Vagina (tissue), 2 donors: ENCODE data around the gene NRBP1.

Experiments used
- CTCF ChIP-seq, 3 experiments: fragments of 450-650 bp in 2 of 3; fragments of 200-600 bp in 1 of 3; sonication (generic) in 1 of 3; IDR thresholded peaks; one replicate each; pipeline ENCODE4 v1.5.1; 2017 to 2019; ENCODE audit warnings: antibody characterized with exemption in 3 of 3, mild to moderate bottlenecking in 2 of 3, moderate library complexity in 2 of 3
- POLR2A ChIP-seq, 2 donors: fragments of 450-650 bp; IDR thresholded peaks; one replicate each; pipeline ENCODE4 v1.6.1; 2017; ENCODE audit warnings: antibody characterized with exemption in 2 of 2, mild to moderate bottlenecking in 2 of 2, moderate library complexity in 2 of 2
- POLR2AphosphoS5 ChIP-seq, 2 donors: sonication (generic); formaldehyde crosslinking; IDR thresholded peaks; one replicate each; pipeline ENCODE4 v1.9.0; 2017; ENCODE audit warnings: antibody characterized with exemption in 2 of 2, mild to moderate bottlenecking in 2 of 2, low read depth in 1 of 2; ENCODE audit not compliant: insufficient read depth in 1 of 2

- TF ChIP-seq CTCF (IDR thresholded peaks at IDR 0.05) (no peak), POLR2AphosphoS5 (IDR thresholded peaks at IDR 0.05; ENCODE audit: insufficient read depth in 1 of 2, low read depth in 1 of 2) (peak in 1 of 2 donors; percentile 13), POLR2A (IDR thresholded peaks at IDR 0.05) (no peak)
Measured at GRCh38 chr2:27441958-27442919, 13.8 kb downstream of the NRBP1 start, which contains the start of gene KRTCAP3.
